Neural progenitor cell (in vitro differentiated cells): ENCODE measurements around the gene FRAS1. TPM values are rescaled to one million over a fixed set of nuclear protein-coding genes. Genes with fewer than 3 reads are reported as not detected.

Experiments used
- DNase-seq: peaks from one replicate; pipeline ENCODE4 v3.0.0-alpha.2; 2016; ENCODE audit warnings: low spot score
- H2AFZ ChIP-seq: fragments of 200-600 bp; sonication (generic); replicated peaks from 2 replicates; pipeline ENCODE4 v1.6.1; 2016; ENCODE audit warnings: antibody characterized with exemption
- H3F3A ChIP-seq: fragments of 200-600 bp; sonication (generic); 2 replicates; pipeline ENCODE4 v1.6.1; 2016; ENCODE audit warnings: antibody characterized with exemption, low read depth
- H3K27ac ChIP-seq: fragments of 200-600 bp; sonication (generic); 2 replicates; pipeline ENCODE4 v1.5.1; 2016; ENCODE audit warnings: mild to moderate bottlenecking
- H3K27me3 ChIP-seq: fragments of 200-600 bp; sonication (generic); 2 replicates; pipeline ENCODE4 v1.6.1; 2016; ENCODE audit warnings: mild to moderate bottlenecking, moderate library complexity
- H3K36me3 ChIP-seq: fragments of 200-600 bp; sonication (generic); 2 replicates; pipeline ENCODE4 v1.5.1; 2016
- H3K4me1 ChIP-seq: fragments of 200-600 bp; sonication (generic); 2 replicates; pipeline ENCODE4 v1.6.1; 2016; ENCODE audit warnings: mixed run types
- H3K4me2 ChIP-seq: fragments of 200-600 bp; sonication (generic); 2 replicates; pipeline ENCODE4 v1.6.1; 2016
- H3K4me3 ChIP-seq: fragments of 200-600 bp; sonication (generic); 2 replicates; pipeline ENCODE4 v1.5.1; 2016
- H3K79me2 ChIP-seq: fragments of 200-600 bp; sonication (generic); 2 replicates; pipeline ENCODE4 v1.6.1; 2016; ENCODE audit warnings: low read depth
- H3K9ac ChIP-seq: fragments of 200-600 bp; sonication (generic); 2 replicates; pipeline ENCODE4 v1.6.1; 2016
- H3K9me3 ChIP-seq: fragments of 200-600 bp; sonication (generic); 2 replicates; pipeline ENCODE4 v1.5.1; 2016; ENCODE audit warnings: low read depth
- H4K20me1 ChIP-seq: fragments of 200-600 bp; sonication (generic); 2 replicates; pipeline ENCODE4 v1.6.1; 2016; ENCODE audit warnings: low read depth
- H3K27ac Mint-ChIP-seq: 3 replicates; pipeline ENCODE4 v1.8.0; 2021; ENCODE audit warnings: mixed read lengths
- H3K27me3 Mint-ChIP-seq: 2 replicates; pipeline ENCODE4 v1.8.0; 2022; ENCODE audit warnings: low read depth, mild to moderate bottlenecking, inconsistent platforms, moderate library complexity, mixed read lengths; ENCODE audit not compliant: insufficient read depth
- H3K36me3 Mint-ChIP-seq: 3 replicates; pipeline ENCODE4 v1.8.0; 2021; ENCODE audit warnings: mixed read lengths
- H3K4me1 Mint-ChIP-seq: 3 replicates; pipeline ENCODE4 v1.8.0; 2021; ENCODE audit warnings: mixed read lengths
- H3K4me3 Mint-ChIP-seq: 3 replicates; pipeline ENCODE4 v1.8.0; 2021; ENCODE audit warnings: mild to moderate bottlenecking, moderate library complexity, mixed read lengths
- H3K9me3 Mint-ChIP-seq: 3 replicates; pipeline ENCODE4 v1.8.0; 2020; ENCODE audit warnings: mixed read lengths
- EZH2 ChIP-seq: fragments of 200-600 bp; sonication (generic); IDR thresholded peaks from 2 replicates; pipeline ENCODE4 v1.6.1; 2017; ENCODE audit warnings: antibody characterized with exemption, mild to moderate bottlenecking, moderate library complexity
- EZH2phosphoT487 ChIP-seq: fragments of 200-600 bp; sonication (generic); IDR thresholded peaks from 2 replicates; pipeline ENCODE4 v1.6.1; 2017; ENCODE audit warnings: antibody characterized with exemption
- total RNA-seq: library from RNA; depleted of rRNA; stranded (reverse); fragments of >200 nt; gene quantifications from 2 replicates; pipeline ENCODE4 v1.2.3, GENCODE V29; 2015; ENCODE audit warnings: low replicate concordance
- TF ChIP-seq, protein P1 (sequence below): fragments of 200-600 bp; sonication (generic); IDR thresholded peaks from 2 replicates; pipeline ENCODE4 v1.5.1; 2017; ENCODE audit warnings: antibody characterized with exemption, mild to moderate bottlenecking

Gene FRAS1
- total RNA-seq, 1 donor from 2014 or later: 21.3 TPM

DNA sequence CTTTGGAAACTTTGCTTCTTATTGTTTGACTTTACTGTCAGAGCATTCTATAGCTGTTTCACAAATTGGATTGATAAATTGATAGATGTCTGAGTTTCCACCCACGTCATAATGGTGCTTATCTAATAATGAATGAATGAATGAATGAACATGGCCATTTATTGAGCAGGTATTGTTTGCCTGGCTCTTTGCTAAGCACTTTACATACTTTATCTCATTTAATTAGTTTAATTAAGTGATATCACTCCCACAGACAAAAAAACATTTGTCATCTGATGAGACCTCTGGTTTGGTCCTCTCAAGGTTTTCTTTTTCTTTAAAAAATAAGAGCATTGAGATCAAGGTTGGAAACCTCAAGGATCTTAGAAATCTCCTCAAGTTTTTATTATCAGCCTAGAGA lies 2.8 kb downstream of the FRAS1 start:
- H3K36me3 Mint-ChIP-seq: no peaks in the 10 kb centered on the region
- H3K4me2 ChIP-seq: peak overlapping the region; percentile 95
- no peaks in the 10 kb centered on the region for H3K4me1 ChIP-seq
- peak overlapping the region; percentile 73 for H3K4me3 ChIP-seq
- no peak for DNase-seq
- peaks cover 35% of the 10 kb centered on the region for H3F3A ChIP-seq
- H3K9me3 ChIP-seq: no peaks in the 10 kb centered on the region
- H3K27me3 Mint-ChIP-seq: peaks cover 10% of the 10 kb centered on the region
- H3K9ac ChIP-seq: no peak overlapping the region
- H2AFZ ChIP-seq: no peak overlapping the region
- H3K9me3 Mint-ChIP-seq: no peaks in the 10 kb centered on the region
- H3K4me3 Mint-ChIP-seq: peak overlapping the region; percentile 97
- peaks cover 24% of the 10 kb centered on the region for H4K20me1 ChIP-seq
- H3K36me3 ChIP-seq: no peaks in the 10 kb centered on the region
- peaks cover 66% of the 10 kb centered on the region for H3K79me2 ChIP-seq
- H3K4me1 Mint-ChIP-seq: peaks cover 14% of the 10 kb centered on the region
- no peaks in the 10 kb centered on the region for H3K27me3 ChIP-seq
- TF ChIP-seq, protein P1, sequence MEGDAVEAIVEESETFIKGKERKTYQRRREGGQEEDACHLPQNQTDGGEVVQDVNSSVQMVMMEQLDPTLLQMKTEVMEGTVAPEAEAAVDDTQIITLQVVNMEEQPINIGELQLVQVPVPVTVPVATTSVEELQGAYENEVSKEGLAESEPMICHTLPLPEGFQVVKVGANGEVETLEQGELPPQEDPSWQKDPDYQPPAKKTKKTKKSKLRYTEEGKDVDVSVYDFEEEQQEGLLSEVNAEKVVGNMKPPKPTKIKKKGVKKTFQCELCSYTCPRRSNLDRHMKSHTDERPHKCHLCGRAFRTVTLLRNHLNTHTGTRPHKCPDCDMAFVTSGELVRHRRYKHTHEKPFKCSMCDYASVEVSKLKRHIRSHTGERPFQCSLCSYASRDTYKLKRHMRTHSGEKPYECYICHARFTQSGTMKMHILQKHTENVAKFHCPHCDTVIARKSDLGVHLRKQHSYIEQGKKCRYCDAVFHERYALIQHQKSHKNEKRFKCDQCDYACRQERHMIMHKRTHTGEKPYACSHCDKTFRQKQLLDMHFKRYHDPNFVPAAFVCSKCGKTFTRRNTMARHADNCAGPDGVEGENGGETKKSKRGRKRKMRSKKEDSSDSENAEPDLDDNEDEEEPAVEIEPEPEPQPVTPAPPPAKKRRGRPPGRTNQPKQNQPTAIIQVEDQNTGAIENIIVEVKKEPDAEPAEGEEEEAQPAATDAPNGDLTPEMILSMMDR: no peak
- no peak for TF ChIP-seq EZH2phosphoT487
- TF ChIP-seq EZH2: no peak
- no peak overlapping the region for H3K27ac Mint-ChIP-seq
- no peak overlapping the region for H3K27ac ChIP-seq

DNA sequence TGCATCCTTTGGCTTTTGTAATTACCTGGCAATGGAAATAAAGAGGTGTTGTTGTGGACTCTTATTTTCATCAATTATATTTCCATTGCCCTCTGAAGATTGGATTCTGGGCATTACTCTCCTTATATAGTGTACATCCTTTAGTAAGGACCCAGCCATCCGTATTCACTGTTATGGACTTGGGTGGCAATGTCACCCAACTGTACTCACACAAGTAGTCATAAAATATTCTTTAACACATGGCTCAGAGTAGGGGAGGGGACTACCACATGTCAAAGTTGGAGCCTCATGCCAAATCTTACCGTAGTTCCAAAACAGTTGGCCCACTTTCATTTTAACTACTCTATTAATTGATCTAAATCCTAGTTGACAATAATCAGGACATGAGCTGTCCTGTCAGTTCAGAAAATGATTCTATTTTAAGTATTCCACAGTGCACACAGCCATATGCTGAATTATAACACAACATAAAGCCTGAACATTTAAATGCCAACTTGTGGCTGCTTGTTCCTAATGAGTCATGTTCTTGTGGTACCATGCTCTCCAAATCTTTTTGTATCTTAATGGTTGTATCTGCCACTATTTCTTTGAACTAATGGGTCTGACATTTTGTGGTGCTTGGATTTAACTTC lies 4.9 kb downstream of the FRAS1 start:
- peaks cover 18% of the 10 kb centered on the region for H3F3A ChIP-seq
- peaks cover 24% of the 10 kb centered on the region for H4K20me1 ChIP-seq
- Mint-ChIP-seq H3K27me3 (peaks cover 10% of the 10 kb centered on the region), H3K4me3 (no peak overlapping the region), H3K4me1 (peaks cover 4% of the 10 kb centered on the region), H3K36me3 (peaks cover 1% of the 10 kb centered on the region), H3K9me3 (no peaks in the 10 kb centered on the region), H3K27ac (no peak overlapping the region)
- no peak overlapping the region for H3K9ac ChIP-seq
- H2AFZ ChIP-seq: no peak overlapping the region
- no peak for DNase-seq
- H3K4me3 ChIP-seq: no peak overlapping the region
- H3K36me3 ChIP-seq: no peaks in the 10 kb centered on the region
- H3K4me1 ChIP-seq: peaks cover 11% of the 10 kb centered on the region
- TF ChIP-seq EZH2 (no peak), EZH2phosphoT487 (no peak)
- TF ChIP-seq, protein P1: no peak
- H3K4me2 ChIP-seq: no peak overlapping the region
- H3K79me2 ChIP-seq: peaks cover 78% of the 10 kb centered on the region
- no peaks in the 10 kb centered on the region for H3K27me3 ChIP-seq
- no peaks in the 10 kb centered on the region for H3K9me3 ChIP-seq
- H3K27ac ChIP-seq: no peak overlapping the region

DNA sequence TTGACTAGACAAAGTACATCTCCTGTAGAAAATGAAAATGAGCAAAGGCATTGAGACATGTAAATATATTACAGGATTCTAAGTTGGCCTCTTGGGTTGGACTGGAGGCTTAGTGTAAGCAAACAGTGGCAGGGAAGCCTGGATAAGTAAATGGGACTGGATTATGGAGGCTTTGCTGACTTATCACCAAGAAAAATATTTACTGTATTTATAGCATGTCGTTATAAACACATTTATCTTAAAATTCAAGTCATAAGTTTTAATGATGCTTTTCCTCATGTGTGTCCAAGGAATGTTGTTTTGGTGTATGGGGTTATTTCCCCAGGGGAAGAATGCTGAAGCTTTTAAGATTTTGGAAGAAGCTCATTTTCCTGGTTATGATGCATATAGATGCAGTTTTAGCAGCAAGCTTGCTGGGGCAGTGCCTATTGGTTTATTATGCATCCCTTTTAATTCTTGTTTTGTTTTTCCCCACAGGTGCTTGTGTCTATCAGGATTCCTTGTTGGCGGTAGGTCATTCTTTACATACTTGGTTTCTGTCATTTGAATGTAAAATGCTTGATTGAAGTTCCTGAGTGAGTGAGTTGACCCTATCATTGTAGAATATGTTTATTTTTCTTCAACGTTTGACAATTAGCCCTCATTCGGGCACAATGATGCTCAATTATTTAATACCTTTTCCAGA lies 8.5 kb downstream of the FRAS1 start:
- H3K27ac Mint-ChIP-seq: no peak overlapping the region

More for the DNA sequence above, 8.5 kb downstream of the FRAS1 start:
- Histone ChIP-seq H3F3A (no peaks in the 10 kb centered on the region), H4K20me1 (peaks cover 11% of the 10 kb centered on the region), H3K79me2 (peaks cover 50% of the 10 kb centered on the region), H2AFZ (no peak overlapping the region), H3K27ac (no peak overlapping the region), H3K36me3 (no peaks in the 10 kb centered on the region), H3K9ac (no peak overlapping the region), H3K4me1 (peaks cover 11% of the 10 kb centered on the region), H3K4me3 (no peak overlapping the region), H3K9me3 (no peaks in the 10 kb centered on the region), H3K27me3 (no peaks in the 10 kb centered on the region), H3K4me2 (no peak overlapping the region)
- Mint-ChIP-seq H3K4me3 (no peak overlapping the region), H3K4me1 (no peaks in the 10 kb centered on the region), H3K9me3 (no peaks in the 10 kb centered on the region), H3K27me3 (no peaks in the 10 kb centered on the region), H3K36me3 (peaks cover 5% of the 10 kb centered on the region)
- TF ChIP-seq EZH2 (no peak), EZH2phosphoT487 (no peak)
- TF ChIP-seq, protein P1: no peak
- no peak for DNase-seq
